Hematopoietic multipotent progenitor cell treated with erythropoietin and hydrocortisone succinate and interleukin-3 and kit ligand, for 15 days (in vitro differentiated cells): ENCODE measurements around the gene NEK7.

Source experiments
- DNase-seq: peaks from one replicate; pipeline ENCODE4 v3.0.0-alpha.2; 2015; ENCODE audit warnings: low spot score

The NEK7 gene

DNA sequence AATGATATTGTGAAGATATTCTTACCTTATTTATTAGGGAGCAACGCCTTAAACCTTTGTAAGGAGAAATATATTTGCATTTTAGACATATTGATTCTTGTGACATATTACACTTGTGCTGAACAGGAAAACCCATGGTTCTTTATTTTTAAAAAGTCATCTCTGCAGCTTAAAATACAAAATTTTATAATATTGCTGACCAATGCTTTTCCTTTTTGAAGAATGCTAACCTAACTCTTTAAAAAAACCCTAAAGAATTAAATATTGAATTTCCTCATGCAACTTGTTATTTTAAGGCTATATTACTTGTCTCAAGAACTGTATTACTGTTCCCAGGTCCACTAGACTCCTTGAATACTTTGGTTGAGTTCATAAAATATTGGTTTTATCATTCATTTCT lies 99.0 kb downstream of the NEK7 start:
- no peak for DNase-seq

DNA sequence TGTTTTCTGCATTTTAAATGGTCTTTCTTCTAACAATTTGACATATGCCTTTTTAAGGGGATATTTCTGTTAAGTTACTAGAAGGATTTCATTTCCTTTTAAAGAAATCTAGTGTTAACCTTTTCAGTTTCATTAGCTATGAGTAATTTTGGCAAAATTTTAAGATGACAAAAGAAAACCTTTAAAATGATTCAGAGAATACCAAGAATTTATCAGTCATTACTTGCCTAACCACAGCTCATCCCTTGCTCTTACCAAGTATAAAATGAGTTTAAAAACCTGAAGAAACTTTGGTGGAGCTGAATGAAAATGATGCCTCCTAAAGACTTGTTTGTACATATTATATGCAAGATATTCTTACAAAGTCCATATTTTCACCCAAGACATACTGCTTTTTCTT lies 101.7 kb downstream of the NEK7 start:
- no peak for DNase-seq

DNA sequence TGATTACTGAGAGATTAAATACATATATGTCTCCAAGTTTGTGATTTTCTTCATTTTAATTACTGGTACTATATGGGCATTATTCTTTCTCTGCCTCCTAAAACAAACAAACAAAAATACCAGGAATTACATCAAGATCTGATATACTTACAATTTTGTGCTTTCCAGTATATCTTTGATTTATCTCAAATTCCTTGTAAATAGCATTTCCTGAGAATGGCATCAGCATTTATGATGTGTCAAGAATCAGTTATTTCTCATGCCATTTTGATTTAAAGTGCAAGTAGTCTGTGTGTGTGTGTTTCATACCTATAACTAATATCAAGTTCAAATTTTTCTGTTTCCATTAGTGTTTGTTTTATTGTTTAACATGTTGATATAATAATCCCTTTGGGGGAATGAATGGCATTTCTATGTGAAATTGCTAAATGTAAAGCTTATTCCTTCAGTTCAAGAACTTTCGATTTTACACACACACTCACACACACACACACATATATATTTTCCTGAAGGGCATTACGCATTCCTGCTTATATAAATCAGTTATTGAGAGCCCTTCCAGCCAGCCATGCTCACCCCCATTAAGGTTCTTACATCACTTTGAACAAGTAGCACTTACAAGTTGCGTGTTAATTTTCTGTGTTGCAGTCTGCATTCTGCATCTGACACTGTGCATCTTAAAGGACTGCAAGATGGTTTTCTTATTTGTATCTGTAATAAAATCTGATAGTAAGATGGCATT lies 102.7 kb downstream of the NEK7 start:
- DNase-seq: no peak

DNA sequence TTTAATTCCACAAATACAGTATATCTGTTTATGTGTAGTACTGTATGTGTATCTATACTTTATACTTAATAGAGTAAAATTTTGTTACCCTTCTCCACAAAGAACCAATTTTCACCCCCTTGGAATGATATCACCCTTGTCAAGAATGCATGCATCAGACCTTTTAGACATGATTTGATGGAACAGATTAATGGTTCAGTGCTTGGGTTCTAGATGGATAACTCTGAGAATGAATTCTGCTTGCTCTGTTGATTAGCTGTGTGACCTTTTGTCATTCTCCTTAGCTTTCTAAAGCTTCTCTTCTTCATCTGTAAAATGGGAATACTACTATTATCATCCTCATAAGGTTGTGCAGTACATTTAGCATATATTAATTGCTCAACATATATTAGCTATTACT lies 105.1 kb downstream of the NEK7 start:
- no peak for DNase-seq

DNA sequence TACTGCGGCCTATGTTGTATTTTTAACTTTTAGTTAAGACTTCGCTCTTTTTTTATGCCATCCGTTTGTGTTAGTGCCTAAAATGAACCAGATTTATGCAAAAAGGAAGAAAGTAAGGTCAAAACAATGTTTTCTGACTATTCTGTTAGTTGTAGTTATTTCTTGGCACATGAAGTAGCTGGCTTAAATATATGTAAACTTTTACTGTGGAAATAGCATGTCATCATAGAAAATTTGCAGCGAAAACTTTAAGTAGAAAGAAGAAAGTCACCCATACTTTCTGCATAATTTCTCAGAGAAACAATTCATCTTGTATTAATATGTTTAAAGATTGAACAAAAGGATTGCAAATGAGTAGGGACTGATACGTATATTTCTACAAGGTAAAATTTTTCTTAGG lies 106.4 kb downstream of the NEK7 start:
- no peak for DNase-seq

DNA sequence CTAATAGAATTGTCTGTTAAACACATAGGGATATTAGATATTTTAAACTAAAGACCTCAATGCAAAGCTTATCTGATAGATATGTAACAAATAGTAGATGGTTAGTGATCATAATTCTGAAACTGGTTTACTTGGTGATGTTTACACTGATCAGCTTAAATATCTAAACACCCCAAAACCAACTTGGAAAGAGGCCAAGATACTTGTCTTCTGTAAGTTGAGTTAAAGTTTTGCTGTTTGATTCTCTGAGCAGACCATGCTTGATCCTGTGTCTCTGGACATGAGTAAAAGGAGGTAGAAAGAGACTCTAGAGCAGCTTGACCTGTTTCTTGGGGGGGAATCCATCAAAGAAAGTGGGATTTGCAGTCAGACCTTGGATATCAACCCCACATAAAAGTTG lies 107.5 kb downstream of the NEK7 start:
- peak; percentile 38 for DNase-seq

DNA sequence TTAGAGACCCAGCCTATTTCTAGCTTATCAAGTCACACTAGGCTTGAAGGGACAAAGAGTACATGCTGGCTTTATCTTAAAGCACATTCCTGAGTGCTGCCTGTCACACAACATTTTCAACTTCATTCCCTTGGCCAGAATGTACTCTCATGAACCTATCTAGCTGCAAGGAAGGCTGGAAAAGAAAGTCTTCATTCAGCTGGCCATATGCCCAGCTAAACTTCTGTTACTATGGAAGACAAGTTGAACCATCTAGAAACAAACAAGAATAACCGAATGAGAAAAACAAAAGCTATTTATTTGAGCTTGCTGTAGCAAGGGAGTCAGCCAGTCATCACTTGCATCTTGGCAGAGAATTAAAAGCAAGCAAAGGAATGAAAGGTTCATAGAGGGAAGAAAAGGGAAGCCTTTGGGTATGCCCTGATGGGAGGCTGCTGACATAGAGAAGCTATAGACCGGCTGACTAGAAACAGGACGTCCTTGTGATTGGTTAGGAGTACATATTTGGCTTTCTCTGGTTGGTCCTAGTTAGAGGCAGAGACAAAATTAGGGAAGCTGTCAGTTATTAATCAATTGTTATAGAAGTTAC lies 108.4 kb downstream of the NEK7 start:
- peak; percentile 41 for DNase-seq

DNA sequence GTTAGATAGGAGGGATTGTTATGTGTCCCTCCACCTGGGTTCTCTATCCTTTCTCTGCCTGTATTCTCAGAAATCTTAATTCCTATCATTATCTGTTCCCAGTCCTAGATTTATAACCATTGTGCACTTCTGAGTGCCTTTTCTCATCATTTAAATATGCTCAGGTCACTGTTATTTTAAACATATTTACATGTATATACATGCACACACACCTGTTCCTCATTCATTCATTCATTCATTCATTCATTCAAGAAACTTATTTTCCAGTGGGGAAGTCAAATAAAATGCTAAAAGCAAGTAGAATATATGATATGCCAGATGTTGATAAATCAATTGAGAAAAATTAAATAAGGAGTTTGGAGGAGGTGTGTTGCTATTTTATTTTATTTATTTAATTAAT lies 110.3 kb downstream of the NEK7 start:
- DNase-seq: no peak

DNA sequence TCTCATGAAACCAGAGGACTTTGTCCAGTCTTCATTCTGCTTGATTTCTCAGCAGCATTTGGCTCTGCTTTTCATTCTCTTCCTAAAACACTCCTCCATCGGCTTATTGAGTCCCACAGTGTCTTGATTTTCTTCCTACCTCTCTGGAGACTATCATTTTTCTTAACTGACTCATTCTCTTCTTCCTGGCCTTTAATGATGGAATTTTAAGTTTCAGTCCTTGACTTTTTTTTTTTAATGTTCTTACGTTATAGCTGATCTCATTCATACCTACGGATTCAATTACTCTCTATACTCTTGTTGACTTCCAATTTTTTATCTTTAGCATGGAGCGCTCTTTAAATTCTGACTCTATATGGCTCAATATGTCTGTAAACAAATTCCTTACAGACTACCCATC lies 111.1 kb downstream of the NEK7 start:
- DNase-seq: no peak

DNA sequence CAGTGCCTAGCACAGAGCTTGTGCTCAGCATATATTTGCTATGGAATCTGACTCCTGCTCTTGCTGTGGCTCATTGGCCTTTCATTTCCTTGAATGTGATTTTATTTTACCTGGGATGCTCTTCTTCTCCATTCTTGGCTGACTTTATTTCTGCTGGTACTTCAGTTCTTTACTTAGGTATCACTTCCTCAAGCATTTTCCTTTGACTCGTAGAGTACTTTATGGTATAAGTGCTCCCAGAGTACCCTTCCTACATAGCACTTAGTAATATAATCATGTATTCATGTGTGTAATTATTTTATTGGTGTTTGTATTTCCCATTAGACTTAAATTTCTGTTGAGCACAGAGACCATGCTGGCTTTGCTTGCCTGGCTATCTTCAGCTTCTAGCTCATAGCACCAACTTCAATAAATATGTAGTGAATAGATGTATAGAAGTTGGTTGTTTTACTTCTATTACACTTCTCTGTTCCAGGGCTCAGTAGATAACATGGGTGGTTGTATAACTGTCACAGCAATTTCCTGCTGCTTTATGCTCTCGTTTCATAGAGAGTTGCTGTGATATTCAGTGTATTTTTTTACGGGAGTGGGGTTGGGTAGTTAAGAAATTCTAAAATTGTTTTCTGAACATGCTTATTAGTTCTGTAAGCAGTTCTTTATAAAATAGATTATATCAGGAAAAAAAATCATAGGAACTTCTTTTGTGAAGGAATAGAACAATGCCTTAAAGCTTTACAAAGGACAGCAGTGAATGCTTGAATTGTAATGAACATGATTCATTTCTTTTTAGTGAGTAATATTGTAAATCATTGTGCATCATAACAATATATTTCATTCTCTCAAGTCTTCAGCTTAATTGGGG lies 112.2 kb downstream of the NEK7 start:
- no peak for DNase-seq

DNA sequence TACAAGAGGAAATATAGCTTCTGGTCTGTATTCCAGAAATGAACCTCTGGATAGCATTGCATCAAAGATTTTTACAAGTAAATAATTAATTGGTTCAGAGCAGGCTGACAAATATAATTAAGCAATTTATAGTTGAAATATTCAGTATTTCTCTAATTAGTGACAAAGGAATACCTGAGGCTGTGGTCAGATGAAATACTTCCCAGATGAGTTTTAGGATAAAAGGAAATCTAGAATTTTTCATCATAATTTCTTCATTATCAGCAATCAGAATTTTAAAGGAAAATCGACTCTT lies 112.8 kb downstream of the NEK7 start:
- no peak for DNase-seq

DNA sequence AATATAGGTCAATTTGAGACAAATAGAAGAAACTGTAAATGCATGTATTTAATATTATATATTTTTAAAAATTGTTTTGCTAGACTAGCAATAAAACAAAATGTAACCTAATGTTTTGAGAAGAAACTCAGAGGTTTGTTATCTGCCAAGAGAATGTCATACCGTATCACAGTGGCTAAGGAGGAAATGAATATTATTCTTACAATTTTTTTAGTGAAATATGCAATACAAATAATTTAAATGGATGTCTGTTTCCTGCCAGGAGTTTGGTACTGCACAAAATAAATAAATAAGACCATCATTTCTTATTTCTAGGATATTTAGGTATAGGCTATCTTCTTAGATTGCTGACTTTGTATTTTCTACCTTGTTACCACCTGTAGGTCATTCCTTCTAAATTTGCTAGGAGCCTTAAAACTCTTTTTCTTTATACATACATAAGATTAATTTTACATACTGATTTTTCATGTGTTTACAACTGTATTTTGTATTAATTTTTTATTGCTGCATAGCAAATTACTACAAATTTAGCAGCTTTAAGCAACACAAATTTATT lies 113.6 kb downstream of the NEK7 start:
- DNase-seq: no peak

DNA sequence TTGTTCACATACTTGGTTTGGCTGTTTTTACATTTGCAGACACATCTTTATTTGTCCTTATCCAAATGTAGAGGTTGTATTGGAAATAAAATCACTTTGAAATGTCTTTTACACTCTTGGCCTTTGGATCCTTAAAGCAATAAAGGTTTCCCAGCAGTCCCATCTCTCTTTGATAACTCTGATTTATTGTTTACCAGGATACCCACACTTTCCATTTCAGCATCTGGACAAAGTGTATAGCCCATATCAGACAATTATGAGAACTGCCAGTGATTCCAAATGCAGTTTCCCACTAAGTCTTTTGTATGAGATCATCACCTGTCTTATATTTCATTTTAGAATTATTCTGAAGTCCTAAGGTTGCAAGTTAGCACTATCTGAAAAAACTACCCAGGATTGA lies 114.7 kb downstream of the NEK7 start:
- DNase-seq: no peak

DNA sequence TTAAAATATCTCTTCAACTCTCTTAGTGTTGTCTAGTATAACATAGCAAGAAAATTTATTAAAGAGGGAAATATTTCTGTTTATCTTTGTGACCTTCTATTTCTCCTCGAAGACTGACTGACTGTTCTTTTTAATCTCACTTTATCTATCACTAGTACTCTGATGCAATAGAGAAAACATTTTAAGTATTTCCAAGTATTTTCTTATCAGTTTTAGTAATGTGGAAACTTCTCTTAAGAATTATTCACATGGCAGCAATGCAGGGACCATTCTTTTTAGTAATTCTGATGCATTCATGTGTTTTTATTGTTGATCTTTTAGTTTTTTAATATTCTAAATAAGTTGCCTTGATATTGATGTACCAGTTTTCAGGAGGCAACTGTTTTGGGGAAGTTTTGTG lies 115.7 kb downstream of the NEK7 start:
- DNase-seq: peak; percentile 35

DNA sequence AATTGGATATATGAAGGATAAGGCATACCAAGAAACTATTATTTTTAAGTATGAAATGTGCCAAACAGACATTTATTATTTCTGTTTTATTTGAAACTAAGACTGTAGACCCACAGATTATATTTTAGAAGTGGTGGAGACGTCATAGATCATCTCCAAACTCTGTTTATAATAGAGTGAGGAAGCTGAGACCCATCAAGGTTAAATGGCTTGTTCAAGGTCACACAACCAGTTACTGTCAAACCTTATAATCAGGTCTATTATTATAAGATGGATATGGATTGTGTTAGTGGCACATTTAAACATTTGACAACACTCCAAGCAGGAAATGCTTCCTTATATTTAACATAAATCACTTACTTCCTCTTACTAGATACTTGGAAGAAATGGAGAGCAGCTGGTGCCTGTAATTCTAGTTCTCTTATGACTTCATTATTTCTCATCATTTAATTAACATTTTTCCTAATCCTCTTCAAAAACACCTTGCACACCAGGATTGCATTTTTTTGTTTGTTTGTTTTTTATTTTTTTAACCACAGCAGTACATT lies 117.0 kb downstream of the NEK7 start:
- no peak for DNase-seq

DNA sequence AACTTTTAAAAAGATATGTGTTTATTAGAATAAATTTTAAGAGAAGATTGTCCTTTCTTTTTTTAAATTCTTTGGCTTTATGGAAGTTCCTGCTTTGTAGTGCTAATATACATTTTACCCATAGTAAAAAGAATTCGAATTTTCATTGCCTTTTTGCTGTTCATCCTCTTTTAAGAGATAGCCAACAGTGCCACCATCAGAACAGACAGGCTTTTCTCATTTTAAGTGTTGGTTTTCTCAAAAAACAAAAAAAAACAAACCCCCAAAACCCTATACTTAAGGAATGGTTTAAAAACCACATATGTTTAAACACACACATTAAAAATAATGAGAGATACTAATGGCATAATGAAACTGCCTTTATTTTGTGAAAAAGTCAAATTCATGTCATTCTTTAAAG lies 118.8 kb downstream of the NEK7 start:
- no peak for DNase-seq

DNA sequence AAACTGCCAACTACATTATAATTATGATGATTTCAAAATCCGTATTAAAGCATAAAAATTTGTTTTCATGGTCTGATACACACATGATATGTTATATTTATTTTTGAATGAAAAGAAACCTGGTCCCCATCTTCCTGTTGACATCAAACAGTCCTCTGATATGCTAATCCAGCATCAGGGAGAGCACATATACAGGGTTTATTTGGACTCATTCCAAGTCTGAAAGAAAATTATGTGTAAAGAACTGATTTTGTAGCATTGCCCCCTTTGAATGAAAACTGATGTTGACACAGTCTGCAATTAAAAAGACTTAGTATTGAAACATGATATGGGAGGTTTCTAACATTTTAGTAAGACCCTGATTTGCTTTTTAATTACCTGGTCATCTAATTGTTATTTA lies 119.4 kb downstream of the NEK7 start:
- DNase-seq: no peak

DNA sequence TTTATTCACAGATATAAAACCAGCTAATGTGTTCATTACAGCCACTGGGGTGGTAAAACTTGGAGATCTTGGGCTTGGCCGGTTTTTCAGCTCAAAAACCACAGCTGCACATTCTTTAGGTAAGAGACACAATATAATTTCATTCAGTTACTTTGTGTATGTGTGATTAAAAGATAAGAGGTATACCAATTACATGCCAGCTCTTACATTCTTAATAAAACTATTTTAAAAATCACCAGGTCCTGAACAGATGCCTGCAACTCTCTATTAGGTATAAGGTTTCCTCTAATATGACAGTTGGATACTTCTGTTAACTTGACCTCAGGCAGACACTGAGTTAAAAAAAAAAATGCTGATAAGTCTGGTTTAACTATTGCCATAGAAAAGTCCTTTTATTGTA lies 122.1 kb downstream of the NEK7 start:
- no peak for DNase-seq

DNA sequence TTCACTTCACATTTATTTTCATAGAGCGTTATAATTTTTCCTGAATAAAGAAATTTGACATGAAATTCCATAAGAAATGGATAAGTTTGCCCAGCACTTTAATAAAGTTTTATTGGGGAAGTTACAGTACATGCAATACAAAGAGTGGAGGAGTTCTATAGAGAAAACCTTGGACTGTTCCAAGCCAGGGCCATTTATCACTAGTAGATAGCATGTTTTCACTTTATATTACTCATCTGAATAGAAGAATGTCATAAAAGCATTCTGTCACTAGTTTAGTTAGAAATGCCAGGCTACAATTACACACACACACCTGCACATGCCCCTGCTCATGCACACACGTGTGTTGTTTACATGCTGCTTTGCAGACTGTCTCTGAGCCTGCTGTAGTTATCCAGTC lies 123.3 kb downstream of the NEK7 start:
- DNase-seq: no peak

DNA sequence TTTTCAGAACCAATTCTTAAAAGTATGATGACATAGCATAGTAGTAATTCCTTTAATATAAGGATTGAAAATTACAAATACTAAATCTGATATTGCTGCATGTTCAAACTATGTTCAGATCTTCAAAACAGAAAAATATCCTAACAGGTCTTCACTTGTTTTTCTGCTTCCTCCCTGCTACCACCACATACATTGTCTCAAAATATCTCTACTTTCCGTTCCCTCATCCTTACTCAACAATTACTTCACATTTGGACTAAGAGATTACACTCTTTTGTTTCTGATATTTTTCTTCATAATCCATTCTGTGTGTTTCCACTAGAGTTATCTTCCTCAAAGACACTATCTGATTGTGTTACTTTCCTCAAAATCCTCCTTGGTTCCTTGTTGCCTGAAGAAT lies 125.1 kb downstream of the NEK7 start:
- no peak for DNase-seq

DNA sequence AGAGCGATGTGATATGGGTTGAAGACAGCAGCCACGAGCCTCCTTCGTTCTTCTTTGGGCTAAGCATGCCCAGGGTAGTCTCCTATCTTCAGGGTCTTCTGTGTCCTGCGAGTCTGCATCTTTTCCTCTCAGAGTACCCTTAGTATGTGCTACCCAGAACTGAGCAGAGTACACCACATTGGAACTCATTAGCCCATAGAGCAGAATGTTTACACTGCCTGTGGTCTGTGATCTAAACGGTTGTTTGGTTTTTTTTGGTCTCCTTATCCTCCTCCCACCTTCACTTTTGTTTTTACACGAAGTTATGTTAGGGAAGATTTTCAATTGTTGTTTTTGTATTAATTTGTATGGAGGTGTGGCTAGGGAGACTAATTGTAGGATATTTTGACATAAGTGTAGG lies 126.4 kb downstream of the NEK7 start:
- DNase-seq: no peak

DNA sequence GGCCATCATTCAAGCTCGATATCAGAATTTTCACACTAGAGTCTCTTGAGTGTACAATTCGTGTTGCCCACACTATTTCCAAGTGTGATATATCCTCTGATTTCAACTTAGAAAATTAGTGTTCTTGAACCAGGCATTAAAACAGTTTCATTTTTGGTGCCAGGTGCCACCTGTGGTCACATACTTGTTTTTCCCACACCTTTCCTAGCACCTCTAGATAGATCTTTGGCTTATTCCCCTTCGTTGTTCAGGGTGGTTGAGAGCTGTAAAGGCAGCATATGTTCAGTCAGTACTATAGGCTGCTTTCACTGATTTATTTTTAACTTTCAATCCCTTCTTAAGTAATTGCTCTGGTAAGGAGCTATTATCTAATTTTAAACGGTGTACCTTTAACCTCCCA lies 131.1 kb downstream of the NEK7 start:
- DNase-seq: no peak
